Activated CD8-positive, alpha-beta T cell treated with anti-CD3 and anti-CD28 coated beads for 36 hours (primary cell): ENCODE data around the gene FRMD4A. TPM values are rescaled to one million over a fixed set of nuclear protein-coding genes. Genes with fewer than 3 reads are reported as not detected.

ENCODE experiments used
- ATAC-seq: fragments of 200-7000 bp; cut with Tn5 transposase; one replicate; pipeline ENCODE4 v1.10.0; 2021; ENCODE audit warnings: mild to moderate bottlenecking, moderate library complexity
- CTCF ChIA-PET: fragments of 350-600 bp; sonication (Branson Sonifier 250); formaldehyde crosslinking; loops from one replicate; lab custom pipeline; 2021; ENCODE audit warnings: antibody characterized with exemption; lab: Charles Lee
- POLR2A ChIA-PET: fragments of 350-600 bp; sonication (Branson Sonifier 250); formaldehyde crosslinking; loops from one replicate; lab custom pipeline; 2021; ENCODE audit warnings: antibody characterized with exemption; lab: Charles Lee
- DNase-seq: peaks from one replicate; pipeline ENCODE4 v3.0.0-alpha.2; 2020
- H3K27ac Mint-ChIP-seq: one replicate; pipeline ENCODE4 v1.8.0; 2021; ENCODE audit warnings: mild to moderate bottlenecking, mixed read lengths
- H3K27me3 Mint-ChIP-seq: one replicate; pipeline ENCODE4 v1.8.0; 2021; ENCODE audit warnings: mixed read lengths
- H3K36me3 Mint-ChIP-seq: one replicate; pipeline ENCODE4 v1.8.0; 2021; ENCODE audit warnings: low read depth, mixed read lengths
- H3K4me1 Mint-ChIP-seq: one replicate; pipeline ENCODE4 v1.8.0; 2021; ENCODE audit warnings: low read depth, mixed read lengths
- H3K4me3 Mint-ChIP-seq: one replicate; pipeline ENCODE4 v1.8.0; 2021; ENCODE audit warnings: mild to moderate bottlenecking, moderate library complexity, mixed read lengths
- H3K9me3 Mint-ChIP-seq: one replicate; pipeline ENCODE4 v1.8.0; 2021; ENCODE audit warnings: mixed read lengths
- CTCF ChIP-seq: fragments of 200-600 bp; IDR thresholded peaks from one replicate; pipeline ENCODE4 v1.8.0; 2022; ENCODE audit warnings: antibody characterized with exemption, mild to moderate bottlenecking
- intact Hi-C: fragments of 100-400 bp; cut with micrococcal nuclease; formaldehyde crosslinking; loops from one replicate; pipeline ENCODE4 v1.10.0; 2022
- total RNA-seq, 2 experiments: library from RNA; stranded (reverse); gene quantifications; one replicate each; pipeline ENCODE4 v1.2.3, GENCODE V29; 2021

Gene FRMD4A
- total RNA-seq, 2 experiments from 2014 or later: 2.1 to 2.8 TPM

DNA sequence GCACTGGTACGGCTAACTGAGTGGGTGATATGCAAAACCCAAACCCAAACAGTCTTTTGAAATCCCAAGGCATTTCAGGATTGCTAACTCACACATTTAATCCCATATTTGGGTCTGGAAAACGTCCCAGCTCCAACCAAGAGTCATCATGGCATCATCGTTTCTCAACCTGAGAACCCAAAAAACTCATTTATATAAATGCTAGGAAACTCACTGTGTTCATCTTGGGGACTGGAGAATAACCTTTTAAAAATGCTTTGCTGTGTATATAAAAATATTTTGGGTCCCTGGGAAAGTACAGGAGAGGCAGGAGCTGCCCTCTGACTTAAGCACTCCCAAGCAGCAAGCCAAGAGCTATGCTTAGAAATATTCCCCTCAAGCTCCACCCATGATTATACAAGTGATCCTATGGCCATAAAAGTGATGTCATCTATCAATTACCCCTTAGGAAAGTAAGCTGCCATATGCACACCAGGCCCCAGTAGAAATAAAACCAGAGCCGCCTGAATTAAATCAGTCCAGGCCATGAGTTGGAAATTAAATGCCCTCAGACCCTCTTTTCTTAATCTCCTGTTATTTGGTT, 352.1 kb downstream of the FRMD4A start:
- Mint-ChIP-seq H3K4me3 (no peak overlapping the region), H3K4me1 (no peaks in the 10 kb centered on the region), H3K27me3 (no peaks in the 10 kb centered on the region), H3K9me3 (no peaks in the 10 kb centered on the region), H3K36me3 (no peaks in the 10 kb centered on the region), H3K27ac (no peak overlapping the region)
- intact Hi-C loops: no loop called here
- ChIA-PET CTCF (no interaction called here), POLR2A (no interaction called here)
- TF ChIP-seq CTCF: no peak
- ATAC-seq: no peak
- DNase-seq: no peak

DNA sequence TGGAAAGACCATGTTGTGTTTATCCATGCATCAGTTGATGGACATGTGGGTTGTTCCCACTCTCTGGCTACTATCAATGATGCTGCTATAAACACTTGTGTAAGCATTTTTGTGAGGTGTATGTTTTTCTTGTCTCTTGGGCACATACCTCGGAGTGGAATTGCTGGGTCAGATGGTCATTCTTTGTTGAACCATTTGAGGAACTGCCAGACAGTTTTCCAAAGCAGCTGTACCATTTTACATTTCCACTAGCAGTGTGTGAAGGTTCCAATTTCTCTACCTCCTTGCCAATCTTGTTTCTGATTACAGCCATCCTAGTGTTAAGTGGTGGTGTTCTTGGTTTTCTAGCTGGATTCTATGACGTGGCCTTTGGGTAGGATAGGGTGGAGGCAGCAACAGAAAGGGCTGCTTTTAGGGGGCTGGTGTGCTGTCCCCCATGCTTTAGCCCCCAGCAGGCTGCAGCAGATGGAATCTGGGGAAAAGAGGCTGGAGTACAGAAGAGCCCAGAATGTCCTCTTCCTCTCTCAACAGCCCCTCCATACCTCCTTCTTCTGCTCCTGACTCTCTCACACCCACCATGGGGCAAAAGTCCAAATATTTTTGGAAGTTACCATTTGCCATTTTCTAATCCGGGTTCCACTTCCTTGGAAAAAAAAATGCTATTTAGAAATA, 352.7 kb downstream of the FRMD4A start:
- no peaks in the 10 kb centered on the region for H3K27me3 Mint-ChIP-seq
- no peaks in the 10 kb centered on the region for H3K4me1 Mint-ChIP-seq
- H3K27ac Mint-ChIP-seq: no peak overlapping the region
- H3K36me3 Mint-ChIP-seq: no peaks in the 10 kb centered on the region
- no peak for ATAC-seq
- no peak for DNase-seq
- intact Hi-C loops: no loop called here
- no peak overlapping the region for H3K4me3 Mint-ChIP-seq
- ChIA-PET CTCF (no interaction called here), POLR2A (no interaction called here)
- no peak for TF ChIP-seq CTCF
- no peaks in the 10 kb centered on the region for H3K9me3 Mint-ChIP-seq

DNA sequence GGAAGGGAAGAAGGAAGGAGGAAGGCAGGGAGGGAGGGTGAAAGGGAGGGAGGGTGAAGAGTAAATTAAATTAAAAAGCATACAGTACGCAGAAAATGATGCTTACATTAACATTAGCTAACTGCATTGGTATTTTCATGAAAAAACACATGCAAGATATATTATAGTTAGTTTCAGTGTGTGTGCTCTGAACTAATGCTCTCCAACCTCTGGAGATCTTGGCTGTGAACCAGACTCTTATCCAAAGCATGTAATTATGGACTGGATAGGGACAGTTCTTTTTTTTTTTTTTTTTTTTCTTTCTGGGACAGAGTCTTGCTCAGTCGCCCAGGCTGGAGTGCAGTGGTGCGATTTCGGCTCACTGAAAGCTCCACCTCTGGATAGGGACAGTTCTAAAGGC, 357.0 kb downstream of the FRMD4A start:
- no peak for DNase-seq
- Mint-ChIP-seq H3K27me3 (peaks cover 2% of the 10 kb centered on the region), H3K27ac (no peak overlapping the region), H3K4me1 (peaks cover 4% of the 10 kb centered on the region), H3K36me3 (no peaks in the 10 kb centered on the region), H3K9me3 (no peaks in the 10 kb centered on the region), H3K4me3 (no peak overlapping the region)
- intact Hi-C loops: no loop called here
- ChIA-PET POLR2A (no interaction called here), CTCF (no interaction called here)
- ATAC-seq: no peak
- TF ChIP-seq CTCF: no peak

DNA sequence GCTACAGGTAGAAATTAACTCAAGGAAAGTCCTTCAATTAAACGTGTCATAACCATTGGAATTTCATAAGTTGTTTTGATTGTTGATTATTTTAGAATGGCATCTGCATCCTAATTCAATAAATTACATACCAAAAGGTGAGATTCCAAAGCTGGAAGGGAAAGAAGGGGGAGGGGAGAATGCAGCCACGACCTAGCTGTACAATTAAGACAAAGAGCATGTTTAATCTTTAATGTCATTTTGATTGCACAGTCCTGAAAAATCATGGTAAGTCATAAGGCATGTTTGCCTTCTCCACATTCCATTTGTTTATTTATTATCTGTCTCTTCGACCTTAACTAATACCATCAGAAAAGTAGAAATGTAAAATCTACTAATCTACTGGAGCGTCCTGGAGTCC, 358.1 kb downstream of the FRMD4A start:
- H3K4me3 Mint-ChIP-seq: no peak overlapping the region
- ATAC-seq: no peak
- POLR2A ChIA-PET: interaction anchor here (0.6 kb wide), 1 partner anchor 506 kb away, joined by 3 read pairs; no protein-coding TSS in a partner anchor

More for the DNA sequence above, 358.1 kb downstream of the FRMD4A start:
- intact Hi-C loops: no loop called here
- peaks cover 2% of the 10 kb centered on the region for H3K27me3 Mint-ChIP-seq
- CTCF ChIA-PET: no interaction called here
- H3K27ac Mint-ChIP-seq: no peak overlapping the region
- H3K9me3 Mint-ChIP-seq: no peaks in the 10 kb centered on the region
- H3K4me1 Mint-ChIP-seq: peaks cover 4% of the 10 kb centered on the region
- no peaks in the 10 kb centered on the region for H3K36me3 Mint-ChIP-seq
- TF ChIP-seq CTCF: no peak
- DNase-seq: no peak
